ENCODE measurements around the gene LEMD3. TPM values are rescaled to one million over a fixed set of nuclear protein-coding genes. Genes with fewer than 3 reads are reported as not detected.
"Not testable (repeated sequence)": the region's sequence is repeated elsewhere in the genome, so short reads cannot be mapped to it uniquely, and the experiment has no call there.

Gene LEMD3
- polyA plus RNA-seq, 3 donors, result 38.5 to 40.7 (median 38.6) TPM

DNA sequence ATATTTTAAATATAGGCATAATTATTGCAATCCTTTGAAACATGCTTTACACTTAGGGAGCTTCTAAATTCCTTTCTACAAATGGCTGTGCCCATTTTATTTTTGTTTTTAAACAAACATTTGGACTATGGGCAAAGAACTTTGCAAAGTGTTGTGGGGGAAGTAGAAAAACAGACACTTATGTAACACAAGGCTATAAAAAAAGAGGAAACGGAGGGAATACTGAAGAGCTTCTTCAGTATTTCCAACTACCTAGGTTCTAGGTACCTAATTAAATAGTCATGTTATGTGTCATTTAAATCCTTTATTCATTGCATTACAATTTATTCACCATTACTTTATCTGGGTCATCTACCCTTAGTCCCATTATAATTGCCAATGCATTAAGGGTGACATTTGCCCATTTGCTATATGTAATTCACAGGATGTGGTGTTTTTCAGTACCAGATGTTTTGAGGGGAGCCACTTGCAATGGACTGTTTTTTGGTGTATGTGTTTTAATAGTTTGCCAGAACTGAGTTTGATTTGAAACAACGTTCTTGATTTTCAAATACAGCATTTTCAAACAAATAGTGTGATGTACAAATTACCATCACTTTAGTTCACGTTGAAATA is 107.6 kb downstream of the LEMD3 start:
- no peak for DNase-seq (ENCODE audit: low read depth in 3 of 3, low spot score in 2 of 3)

DNA sequence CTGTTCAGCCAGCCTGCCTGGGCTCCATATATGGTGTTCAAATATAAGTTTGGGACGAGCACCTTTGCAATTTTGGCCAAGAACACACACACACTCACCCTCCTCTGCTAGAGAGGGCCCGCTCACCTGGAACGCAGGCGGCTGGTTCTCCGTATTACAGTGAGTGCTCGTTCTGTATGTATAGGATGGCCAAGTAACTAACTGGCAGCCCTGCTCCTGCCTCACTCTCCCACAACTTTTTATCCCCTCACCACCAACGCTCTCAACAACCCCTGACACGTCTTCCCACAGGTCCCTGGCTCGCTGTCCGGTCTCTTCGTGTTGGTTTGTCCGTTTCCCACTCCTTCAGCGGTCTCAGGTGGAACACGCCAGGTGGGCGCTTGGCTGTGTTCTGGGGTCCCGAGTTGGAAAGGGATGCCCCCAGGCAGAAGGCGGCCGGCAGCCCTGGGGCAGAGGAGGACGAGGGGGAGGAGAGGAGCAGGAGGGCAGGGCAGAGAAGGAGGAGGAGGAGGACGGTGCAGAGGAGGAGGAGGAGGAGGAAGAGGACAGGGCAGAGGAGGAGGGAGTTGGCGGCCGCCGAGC is 108.7 kb downstream of the LEMD3 start:
- DNase-seq (ENCODE audit: low read depth in 3 of 3, low spot score in 2 of 3), result no peak

DNA sequence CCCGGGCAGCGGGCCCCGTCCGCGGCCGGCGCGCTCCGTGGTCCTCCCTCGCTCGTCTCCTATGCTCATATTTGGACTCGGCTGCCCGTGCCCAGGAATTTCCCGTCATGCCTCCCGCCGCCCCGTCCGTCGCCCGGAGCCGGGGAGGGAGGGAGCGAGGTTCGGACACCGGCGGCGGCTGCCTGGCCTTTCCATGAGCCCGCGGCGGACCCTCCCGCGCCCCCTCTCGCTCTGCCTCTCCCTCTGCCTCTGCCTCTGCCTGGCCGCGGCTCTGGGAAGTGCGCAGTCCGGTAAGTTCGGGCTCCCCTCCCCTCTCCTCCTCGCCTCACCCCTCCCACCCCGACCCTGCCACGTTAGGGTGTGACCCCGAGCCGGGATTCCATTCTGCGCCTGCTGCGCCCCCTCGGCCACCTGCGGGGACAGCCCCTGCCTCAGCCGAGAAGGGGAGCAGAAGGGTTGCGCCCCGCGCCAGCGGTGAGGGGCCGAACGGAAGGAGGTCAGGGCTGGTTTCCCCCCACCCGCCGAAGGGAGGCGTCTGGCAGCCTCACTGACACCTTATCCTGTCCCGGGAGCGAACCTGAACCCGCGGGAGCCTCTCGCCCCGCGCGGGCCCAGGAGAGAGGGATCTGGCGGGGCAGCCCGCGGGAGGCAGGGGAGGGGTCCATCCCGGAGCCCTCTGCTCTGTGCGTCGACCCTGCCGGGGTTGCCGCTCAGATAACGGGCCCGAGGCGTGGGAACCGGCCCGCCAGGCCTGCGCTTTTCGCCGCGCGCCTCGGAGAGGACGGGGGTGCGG is 109.4 kb downstream of the LEMD3 start, which contains the start of gene MSRB3:
MSRB3 (plus strand) TSS at position 108 of the 793 bp plus-strand sequence. CDS start 29,897 bp downstream, outside the sequence.
- no peak for DNase-seq (ENCODE audit: low read depth in 3 of 3, low spot score in 2 of 3)

DNA sequence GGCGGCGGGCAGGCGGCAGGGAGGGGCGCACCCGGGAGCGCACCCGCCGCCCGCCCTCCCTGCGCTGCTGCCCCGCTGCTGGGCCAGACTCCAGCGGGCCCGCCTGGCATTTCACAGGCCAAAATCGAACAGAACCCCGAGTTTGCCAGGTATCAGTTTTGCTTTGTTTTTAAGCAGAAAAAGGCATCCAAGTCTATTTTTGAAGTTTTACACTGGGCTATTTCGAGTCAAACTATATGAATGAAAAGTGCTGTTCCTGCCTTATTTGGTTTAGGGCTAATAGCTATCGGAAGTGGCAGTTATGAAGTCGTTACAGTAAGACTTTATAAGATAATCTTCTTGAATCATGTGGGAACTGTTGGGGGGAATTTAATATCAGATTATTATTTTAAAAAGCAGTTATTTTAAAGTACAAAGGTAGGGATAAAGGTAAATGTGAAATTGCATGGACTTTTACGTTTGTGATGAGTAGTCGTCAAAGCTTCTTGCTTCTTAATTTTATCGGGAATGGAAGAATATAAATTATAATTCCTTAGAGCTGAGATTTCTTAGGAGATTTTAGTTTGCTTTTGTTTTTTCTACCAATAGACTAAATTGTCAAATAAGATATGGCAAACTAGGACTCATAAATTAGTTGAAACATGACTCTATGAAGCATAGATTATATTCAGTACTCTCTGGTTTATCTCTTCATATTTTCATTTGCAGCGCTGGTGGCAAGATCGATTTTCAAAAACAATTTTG is 110.2 kb downstream of the LEMD3 start:
- DNase-seq (ENCODE audit: low read depth in 3 of 3, low spot score in 2 of 3), result no peak

DNA sequence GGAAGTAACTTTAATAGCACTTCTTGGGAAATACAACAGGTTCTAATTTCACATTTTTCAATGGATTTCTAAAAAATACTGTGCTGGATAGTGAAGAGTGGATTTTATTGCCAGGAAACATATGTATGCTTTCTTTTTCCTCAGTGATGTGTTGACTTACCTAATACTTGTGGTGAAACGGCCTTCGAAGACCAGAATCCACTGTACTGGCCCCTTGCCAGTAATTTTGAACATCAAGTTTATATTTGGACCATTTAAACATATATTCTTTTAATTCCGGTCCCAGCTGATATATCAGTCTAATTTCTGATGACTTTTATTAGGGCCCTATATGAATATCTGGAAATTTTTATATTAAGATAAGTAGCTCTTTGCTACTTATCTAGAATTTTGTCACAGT is 110.9 kb downstream of the LEMD3 start:
- no peak for DNase-seq (ENCODE audit: low read depth in 3 of 3, low spot score in 2 of 3)

DNA sequence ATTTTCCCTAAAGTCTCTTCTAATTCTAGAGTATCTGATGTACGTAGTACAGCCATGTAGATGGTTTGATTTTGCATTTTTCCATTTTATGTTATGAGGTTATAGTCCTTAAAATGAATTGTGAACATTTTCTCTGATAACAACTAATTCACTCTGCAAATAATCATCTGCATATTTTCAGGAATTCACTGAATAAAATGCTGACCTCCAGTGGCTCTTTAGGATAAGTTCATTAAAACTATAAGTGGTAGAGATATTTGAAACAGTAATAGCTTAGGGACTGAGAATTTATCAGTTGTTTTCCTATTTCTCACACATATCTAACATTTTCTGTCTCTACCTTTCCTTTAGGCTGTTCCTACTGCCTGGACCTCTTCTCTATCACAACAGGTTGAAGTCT is 113.5 kb downstream of the LEMD3 start:
- no peak for DNase-seq (ENCODE audit: low read depth in 3 of 3, low spot score in 2 of 3)

DNA sequence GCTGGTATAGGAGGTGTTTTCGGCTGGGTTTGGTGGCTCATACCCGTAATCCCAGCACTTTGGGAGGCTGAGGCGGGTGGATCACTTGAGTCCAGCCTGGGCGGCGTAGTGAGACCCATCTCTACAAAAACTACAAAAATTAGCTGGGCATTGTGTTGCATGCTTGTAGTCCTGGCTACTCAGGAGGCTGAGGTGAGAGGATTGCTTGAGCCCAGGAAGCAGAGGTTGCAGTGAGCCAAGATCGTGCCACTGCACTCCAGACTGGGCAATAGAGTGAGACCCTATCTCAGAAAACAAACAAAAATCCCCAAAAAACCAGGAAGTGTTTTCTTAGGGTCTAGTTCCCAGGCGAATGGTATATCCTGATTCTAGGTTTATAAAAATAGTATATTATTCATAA is 116.1 kb downstream of the LEMD3 start:
- DNase-seq (ENCODE audit: low read depth in 3 of 3, low spot score in 2 of 3), result not testable (repeated sequence)

DNA sequence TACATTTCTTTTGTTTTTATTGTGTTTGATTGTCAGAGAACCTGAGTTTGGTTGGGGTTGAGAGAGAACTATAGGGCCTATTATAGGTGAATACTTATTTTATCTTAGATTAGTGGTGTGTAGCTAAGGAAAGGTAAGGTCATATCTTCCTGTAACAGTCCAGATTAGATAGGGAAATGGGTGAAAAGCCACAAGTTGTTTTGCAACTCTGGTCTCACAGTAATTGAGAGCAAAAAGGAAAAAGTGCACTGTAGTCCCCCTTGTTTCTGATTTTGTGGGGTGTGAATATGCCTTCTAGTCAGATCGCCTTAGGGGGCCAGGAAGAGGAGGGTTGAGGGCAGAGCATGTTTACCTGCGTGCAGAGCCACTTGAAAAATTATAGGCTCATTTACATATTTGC is 118.0 kb downstream of the LEMD3 start:
- DNase-seq (ENCODE audit: low read depth in 3 of 3, low spot score in 2 of 3), result no peak

DNA sequence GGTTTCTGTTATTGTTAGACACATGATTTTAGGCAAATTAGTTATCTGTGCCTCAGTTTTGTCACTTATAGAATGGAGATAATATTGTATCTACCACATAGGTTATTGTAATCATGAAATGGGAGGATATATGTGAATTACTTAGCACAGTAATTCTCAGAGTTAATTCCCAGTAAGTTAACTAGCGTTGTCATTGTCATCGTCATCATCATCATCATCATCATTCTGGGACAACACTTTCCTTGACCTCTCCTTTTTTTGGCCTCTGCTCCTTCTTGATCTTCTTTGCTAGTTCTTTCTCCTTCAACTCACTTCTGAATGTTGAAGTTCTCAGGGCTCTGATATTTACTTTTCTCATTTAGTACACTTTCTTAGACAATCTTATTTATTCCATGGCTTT is 122.9 kb downstream of the LEMD3 start:
- DNase-seq (ENCODE audit: low read depth in 3 of 3, low spot score in 2 of 3), result no peak

DNA sequence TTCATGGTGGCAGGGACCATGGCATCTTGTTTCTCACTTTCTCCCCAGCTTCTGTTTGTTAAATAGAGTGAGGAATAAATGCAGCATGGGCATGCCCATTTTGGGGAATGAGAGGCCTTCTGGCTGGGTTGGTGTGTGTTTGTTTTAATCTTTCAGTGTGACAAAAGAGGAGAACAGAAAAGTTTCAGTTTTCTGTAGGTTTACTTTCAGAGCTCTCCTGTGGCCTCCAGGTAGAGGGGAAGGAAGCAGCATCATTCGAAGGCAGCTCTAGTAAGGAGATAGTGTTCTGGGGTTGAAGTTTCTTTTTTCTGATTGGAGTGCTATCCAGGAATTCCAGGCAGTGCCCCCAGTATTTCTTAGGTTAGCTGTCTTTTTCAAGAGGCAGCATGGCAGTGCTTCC is 124.4 kb downstream of the LEMD3 start:
- DNase-seq (ENCODE audit: low read depth in 3 of 3, low spot score in 2 of 3), result no peak

DNA sequence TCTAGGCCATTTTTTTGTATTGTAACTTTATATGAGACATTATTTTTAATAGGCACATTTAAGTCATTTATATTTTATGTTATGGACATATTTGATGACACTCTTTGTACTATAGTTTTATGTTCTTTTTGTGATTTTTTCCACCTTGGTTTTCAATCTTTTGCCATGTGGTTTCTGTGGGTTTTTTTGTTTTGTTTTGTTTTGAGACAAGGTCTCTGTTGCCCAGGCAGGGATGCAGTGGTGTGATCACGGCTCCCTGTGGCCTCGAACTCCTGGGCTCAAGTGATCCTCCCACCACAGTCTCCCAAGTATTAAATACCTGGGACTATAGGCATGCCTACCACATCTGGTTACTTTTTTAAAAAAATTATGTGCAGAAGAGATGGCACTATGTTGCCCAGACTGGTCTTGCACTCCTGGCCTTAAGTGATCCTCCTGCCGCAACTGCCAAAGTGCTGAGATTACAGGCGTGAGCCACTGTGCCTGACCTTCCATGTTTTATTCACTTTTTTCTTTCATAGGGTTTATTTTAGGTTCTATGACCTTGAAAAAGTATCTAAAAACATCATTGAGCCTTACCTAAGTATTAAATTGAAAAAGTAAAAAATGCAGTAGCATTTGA is 125.4 kb downstream of the LEMD3 start:
- no peak for DNase-seq (ENCODE audit: low read depth in 3 of 3, low spot score in 2 of 3)

DNA sequence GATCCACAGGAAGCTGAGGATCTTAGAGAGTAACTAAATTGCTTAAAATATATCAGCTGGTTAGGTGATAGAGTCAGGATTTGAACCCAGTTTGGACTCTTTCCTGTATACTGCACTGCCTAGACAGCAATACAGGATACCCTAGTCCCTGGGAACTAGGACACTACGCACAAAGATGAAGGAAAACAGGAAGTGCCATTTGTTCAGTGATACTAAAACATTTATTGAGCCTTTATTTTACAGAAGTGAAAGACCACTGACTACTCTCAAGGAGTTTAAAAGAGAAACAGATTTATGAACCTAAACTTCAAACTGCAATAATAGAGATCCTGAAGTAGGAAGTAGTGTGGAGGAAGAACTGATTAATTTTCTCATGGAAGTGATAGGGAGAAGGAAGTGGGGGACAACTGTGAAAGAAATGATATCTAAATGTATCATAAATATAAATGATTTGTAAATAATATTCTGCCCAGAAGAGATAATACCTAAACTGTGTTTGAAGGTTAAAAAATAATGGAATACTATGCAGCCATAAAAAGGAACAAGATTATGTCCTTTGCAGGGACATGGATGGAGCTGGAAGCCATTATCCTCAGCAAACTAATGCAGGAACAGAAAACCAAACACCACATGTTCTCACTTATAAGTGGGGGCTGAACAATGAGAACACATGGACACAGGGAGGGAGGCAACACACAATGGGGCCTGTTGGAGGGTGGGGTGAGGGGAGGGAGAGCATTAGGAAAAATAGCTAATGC is 127.3 kb downstream of the LEMD3 start:
- no peak for DNase-seq (ENCODE audit: low read depth in 3 of 3, low spot score in 2 of 3)

Other genes starting within 250 kb of the LEMD3 start
- 1 to 10 TPM; 2.0 to 2.5 (median 2.1) TPM for gene WIF1, start 48.3 kb upstream of the LEMD3 start, polyA plus RNA-seq (ENCODE audit: insufficient read length in 3 of 3)
- gene MSRB3, start 109.1 kb downstream of the LEMD3 start, polyA plus RNA-seq (ENCODE audit: insufficient read length in 3 of 3), result 10 to 100 TPM; 21.7 to 23.7 (median 22.4) TPM